ENCODE data around the gene PRKCA. TPM values are rescaled to one million over a fixed set of nuclear protein-coding genes. Genes with fewer than 3 reads are reported as not detected.

PRKCA gene
- total RNA-seq, 1 donor from 2014 or later: 5.4 TPM

- no peak for ATAC-seq (ENCODE audit: poor library complexity)
- DNase-seq: no peak
- intact Hi-C loops (cut with DNase I): no loop called here
Observed at GRCh38 chr17:66509926-66510325, 207.5 kb downstream of the PRKCA start.

- DNase-seq (no peak), ATAC-seq (ENCODE audit: poor library complexity) (no peak)
- intact Hi-C loops (cut with DNase I): no loop called here
Observed at GRCh38 chr17:66511135-66511534, 208.7 kb downstream of the PRKCA start.

GRCh38 chr17:66514227-66514806 is 211.9 kb downstream of the PRKCA start:
- DNase-seq (no peak), ATAC-seq (ENCODE audit: poor library complexity) (no peak)
- intact Hi-C loops (cut with DNase I): no loop called here

DNA sequence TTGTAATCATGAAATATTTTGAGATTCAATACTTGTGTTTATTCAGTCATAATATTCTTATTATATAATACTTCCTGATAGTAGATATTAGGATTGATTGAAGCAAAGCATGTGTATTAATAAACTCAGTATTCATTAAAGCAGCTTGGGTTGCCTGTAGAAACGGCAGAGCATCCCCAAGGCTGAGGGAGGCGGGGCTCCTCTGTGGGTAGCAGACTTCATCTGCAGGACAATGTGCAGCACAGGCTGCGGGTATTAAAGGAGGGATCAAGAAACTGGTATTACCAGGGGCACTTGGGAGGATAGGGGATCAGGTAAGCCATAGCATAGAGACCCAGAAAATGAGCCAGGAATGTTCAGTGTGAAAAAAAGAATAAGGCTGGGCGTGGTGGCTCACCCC is 213.6 kb downstream of the PRKCA start:
- DNase-seq (no peak), ATAC-seq (ENCODE audit: poor library complexity) (no peak)
- intact Hi-C loops (cut with DNase I): no loop called here

DNA sequence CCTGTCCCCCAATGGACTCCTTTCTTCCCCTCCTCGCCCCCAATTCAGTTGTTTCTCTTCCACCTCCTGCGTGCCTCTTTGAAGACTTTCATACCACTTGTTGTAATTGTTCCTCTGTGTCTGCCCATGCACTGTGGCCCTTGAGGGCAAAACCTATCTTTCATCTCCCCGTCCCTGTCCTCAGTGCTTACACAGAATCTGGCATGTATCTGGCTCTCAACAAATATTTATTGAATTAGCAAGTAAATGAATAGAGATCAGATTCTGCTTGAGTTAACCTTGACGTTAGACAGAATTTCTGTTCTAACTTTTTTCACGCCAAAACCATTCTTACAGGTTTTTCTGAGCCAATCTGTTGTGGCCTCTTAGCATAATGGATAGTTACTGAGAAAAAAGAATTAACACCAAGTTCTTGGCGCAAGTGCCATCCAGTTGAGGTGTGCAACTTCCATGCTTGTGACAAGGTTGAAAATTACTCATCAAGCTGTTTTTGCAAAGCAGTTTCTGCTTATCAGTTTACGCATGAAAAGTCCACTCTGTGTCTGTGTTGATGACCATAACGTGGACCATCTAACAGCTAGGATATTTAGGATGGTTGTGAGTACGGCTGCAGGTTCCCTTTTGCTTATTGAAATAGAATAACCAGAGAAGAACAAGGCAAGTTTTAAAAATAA is 215.1 kb downstream of the PRKCA start:
- intact Hi-C loops (cut with DNase I): no loop called here
- DNase-seq: no peak
- no peak for ATAC-seq (ENCODE audit: poor library complexity)

DNA sequence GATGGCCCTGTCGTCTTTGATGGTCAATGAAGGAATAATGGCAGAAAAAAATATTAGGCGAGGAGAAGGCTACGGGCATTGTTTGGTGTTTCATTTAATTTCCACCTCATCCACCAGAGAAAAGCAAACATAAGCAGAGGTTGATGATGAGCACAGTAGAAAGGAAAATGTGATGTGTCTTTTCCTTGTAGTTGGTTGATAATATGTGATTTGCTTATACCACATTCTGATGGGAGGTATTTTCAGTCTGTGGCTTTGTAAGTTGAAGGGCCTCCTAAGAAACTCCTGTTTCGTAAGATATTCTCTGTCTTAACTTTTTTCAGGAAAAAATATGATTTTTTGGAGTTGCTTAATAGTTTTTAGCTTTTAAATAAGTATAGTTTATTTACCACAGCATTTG is 215.7 kb downstream of the PRKCA start:
- DNase-seq: no peak
- no peak for ATAC-seq (ENCODE audit: poor library complexity)
- intact Hi-C loops (cut with DNase I): no loop called here

DNA sequence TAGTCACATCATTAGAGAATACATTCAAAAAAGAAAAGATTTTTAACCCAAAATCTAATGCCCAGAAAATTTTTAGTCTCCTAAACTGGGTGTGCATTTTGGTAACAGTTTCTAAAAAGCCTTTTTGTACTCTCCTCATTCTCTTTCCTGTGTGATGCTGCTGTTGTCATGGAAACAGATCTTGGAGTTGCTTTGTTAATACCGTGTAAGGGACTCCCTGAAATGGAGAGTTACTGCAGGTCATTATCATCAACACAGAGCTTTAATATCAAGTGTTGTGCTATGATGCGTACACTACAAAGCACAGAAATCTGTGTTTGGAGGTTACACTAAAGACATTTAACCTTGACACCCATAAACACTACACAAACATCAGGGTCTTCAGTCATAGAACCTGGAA is 216.3 kb downstream of the PRKCA start:
- DNase-seq (no peak), ATAC-seq (ENCODE audit: poor library complexity) (no peak)
- intact Hi-C loops (cut with DNase I): no loop called here

- DNase-seq: no peak
- intact Hi-C loops (cut with DNase I): no loop called here
- no peak for ATAC-seq (ENCODE audit: poor library complexity)
Observed at GRCh38 chr17:66519154-66519553, 216.7 kb downstream of the PRKCA start.

GRCh38 chr17:66520999-66521398 is 218.6 kb downstream of the PRKCA start:
- intact Hi-C loops (cut with DNase I): no loop called here
- DNase-seq (no peak), ATAC-seq (ENCODE audit: poor library complexity) (no peak)

- ATAC-seq (ENCODE audit: poor library complexity) (no peak), DNase-seq (no peak)
- intact Hi-C loops (cut with DNase I): no loop called here
Observed at GRCh38 chr17:66522591-66523272, 220.3 kb downstream of the PRKCA start.

DNA sequence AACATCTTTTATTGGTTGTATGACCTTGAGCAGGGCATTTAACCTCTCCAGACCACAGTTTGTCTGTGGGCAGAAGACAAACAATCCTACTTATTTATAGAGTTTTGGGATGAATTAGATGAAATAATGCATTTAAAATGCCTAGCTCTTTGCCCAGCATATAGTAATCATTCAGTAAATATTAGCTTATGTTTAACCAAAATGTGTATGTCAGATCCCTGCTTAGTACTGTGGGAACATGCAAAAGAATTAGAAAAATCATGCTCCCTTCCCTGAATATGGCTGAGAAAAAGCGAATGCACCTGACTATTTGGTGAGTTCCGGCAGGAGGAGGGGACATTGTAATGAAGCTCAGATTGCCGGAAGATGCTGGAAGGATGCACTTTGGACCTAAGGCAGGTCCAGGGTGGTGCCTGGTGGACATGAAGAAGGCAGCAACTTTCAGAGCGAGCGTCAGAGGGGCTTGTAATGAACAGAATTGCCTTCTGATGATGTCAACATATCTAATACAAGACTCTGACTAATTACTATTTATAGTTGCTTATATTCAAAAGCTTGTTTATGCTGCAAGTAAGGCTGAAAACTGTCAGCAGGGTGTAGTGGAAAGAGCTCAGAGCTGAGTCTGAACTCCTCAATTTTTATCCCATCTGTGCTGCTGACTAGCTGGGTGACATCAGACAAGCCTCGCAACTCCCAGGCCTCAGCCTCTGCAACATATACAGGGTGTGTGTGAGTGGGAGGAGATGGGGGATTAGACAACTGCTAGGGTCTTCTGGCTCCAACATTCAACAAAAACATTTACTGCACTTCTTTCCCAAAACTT is 221.2 kb downstream of the PRKCA start:
- no peak for DNase-seq
- intact Hi-C loops (cut with DNase I): no loop called here
- no peak for ATAC-seq (ENCODE audit: poor library complexity)

DNA sequence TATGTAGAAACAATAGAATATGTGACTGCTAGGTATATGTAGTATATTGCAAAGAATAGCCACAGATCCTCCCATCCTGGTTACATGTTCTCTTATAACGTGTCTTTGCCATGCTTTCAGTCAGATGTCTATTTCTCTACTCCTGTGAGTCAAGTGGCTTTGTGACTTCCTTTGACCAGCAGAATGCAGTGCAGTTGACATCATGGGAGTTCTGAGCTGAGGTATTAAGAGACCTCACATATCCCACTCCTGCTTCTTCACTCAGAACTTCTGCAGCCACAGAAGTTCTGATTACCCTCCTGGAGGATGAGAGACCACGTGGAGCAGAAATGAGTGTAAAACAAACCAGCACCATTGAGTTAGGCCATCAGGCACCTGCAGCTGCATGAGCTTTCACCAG is 222.5 kb downstream of the PRKCA start:
- DNase-seq (no peak), ATAC-seq (ENCODE audit: poor library complexity) (no peak)
- intact Hi-C loops (cut with DNase I): no loop called here

DNA sequence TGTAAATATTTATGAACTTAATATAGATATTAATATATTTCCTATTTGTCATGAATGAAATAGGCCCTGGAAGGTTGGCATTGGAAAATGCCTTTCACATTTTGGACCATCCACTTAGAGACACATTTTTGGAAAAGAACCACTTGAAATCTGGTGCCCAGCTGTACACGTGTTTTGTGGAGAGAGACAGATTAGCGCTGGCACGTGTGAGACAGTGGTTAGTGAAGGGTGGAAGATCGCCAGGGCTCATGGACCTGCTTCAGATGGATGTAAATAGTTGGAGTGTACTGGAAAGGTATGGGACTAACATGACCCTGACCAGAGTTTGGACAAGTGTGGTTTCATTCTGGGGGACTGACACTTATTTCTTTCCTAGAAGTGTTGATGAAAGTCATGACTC is 222.9 kb downstream of the PRKCA start:
- ATAC-seq (ENCODE audit: poor library complexity): peak; percentile 75
- intact Hi-C loops (cut with DNase I): no loop called here
- DNase-seq: no peak

GRCh38 chr17:66526827-66527226 is 224.4 kb downstream of the PRKCA start:
- DNase-seq (no peak), ATAC-seq (ENCODE audit: poor library complexity) (no peak)
- intact Hi-C loops (cut with DNase I): no loop called here

DNA sequence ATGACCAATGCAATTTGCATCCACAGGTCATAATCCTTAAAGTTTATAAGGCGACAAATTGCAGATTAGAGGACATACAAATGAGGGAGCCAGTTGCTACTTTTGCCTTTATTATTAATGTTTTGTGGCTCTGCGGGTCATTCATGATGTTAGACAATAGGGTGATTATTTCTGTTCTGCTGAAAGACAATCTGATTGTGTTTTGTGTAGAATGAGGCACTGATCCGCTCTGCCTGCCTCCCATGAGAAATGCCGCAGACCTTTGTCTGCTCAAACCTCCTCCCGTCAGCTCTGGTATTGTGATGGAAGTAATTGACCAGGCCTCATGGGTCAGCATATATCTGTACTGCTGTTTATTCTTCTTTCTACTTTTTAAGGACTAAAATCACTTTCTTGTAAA is 224.9 kb downstream of the PRKCA start:
- ATAC-seq (ENCODE audit: poor library complexity) (no peak), DNase-seq (no peak)
- intact Hi-C loops (cut with DNase I): no loop called here

GRCh38 chr17:66531851-66532295 is 229.5 kb downstream of the PRKCA start:
- intact Hi-C loops (cut with DNase I): no loop called here
- no peak for ATAC-seq (ENCODE audit: poor library complexity)

GRCh38 chr17:66533572-66533971 is 231.2 kb downstream of the PRKCA start:
- no peak for DNase-seq
- ATAC-seq (ENCODE audit: poor library complexity): no peak
- intact Hi-C loops (cut with DNase I): no loop called here

More at GRCh38 chr17:66531851-66532295, 229.5 kb downstream of the PRKCA start:
- DNase-seq: no peak

DNA sequence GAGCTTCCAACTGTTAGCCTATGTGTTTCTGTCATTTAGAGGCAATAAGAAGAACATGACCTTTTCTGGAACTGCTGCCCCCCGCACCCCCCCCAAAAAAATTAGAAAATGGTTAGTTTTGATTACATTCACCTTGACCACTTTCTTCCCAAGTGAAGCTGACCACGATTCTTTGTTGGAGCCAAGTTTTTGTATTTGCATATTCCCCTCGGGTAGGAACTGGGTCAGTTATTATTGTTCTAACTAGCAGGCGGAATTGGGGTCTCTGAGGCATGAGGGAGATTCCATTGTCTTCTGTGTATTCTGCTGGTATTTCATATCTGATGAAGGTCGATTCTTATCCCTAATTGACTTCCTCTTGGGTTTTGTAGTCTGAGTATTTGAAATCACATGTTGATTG is 231.6 kb downstream of the PRKCA start:
- ATAC-seq (ENCODE audit: poor library complexity) (no peak), DNase-seq (no peak)
- intact Hi-C loops (cut with DNase I): no loop called here

DNA sequence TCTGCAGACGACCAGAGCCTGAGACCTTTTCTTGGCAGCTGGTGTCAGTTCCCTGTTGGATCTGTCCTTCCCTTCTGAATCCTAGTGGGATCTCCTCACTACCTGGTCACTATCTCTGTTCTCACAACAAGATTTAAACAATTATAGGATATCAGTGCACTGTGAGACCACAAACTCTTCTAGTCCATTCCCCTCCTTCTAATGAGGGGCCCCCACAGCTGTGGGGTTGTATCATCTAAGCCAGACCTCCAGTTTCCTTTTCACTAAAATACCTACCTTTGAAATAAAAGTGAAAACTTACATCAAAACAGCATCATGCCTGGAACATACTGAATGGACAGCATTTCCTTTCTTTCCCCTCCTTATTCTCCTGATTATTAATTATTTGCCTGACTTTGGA is 233.2 kb downstream of the PRKCA start:
- intact Hi-C loops (cut with DNase I): no loop called here
- DNase-seq (no peak), ATAC-seq (ENCODE audit: poor library complexity) (no peak)
